Colonic mucosa (tissue), 4 donors: Measurements from ENCODE around the gene RYR3. TPM values are rescaled to one million over a fixed set of nuclear protein-coding genes. Genes with fewer than 3 reads are reported as not detected.

Experiments
- DNase-seq: peaks from one replicate; pipeline ENCODE4 v3.0.0-alpha.2; 2020
- H3K27ac ChIP-seq: fragments of 200-600 bp; one replicate; pipeline ENCODE4 v1.8.0; 2021
- H3K27me3 ChIP-seq: fragments of 200-600 bp; one replicate; pipeline ENCODE4 v1.8.0; 2021
- H3K36me3 ChIP-seq: fragments of 200-600 bp; one replicate; pipeline ENCODE4 v1.8.0; 2021
- H3K4me1 ChIP-seq: fragments of 200-600 bp; one replicate; pipeline ENCODE4 v1.8.0; 2021; ENCODE audit warnings: mild to moderate bottlenecking
- H3K4me3 ChIP-seq: fragments of 200-600 bp; one replicate; pipeline ENCODE4 v1.8.0; 2021
- H3K9ac ChIP-seq, 2 donors: one replicate each; pipeline ENCODE4 v1.7.0; 2013; ENCODE audit warnings: control low read depth in 2 of 2, low read depth in 2 of 2, low read length in 2 of 2
- H3K9me3 ChIP-seq: fragments of 200-600 bp; one replicate; pipeline ENCODE4 v1.8.0; 2021
- CTCF ChIP-seq: fragments of 200-600 bp; IDR thresholded peaks from one replicate; pipeline ENCODE4 v1.8.0; 2022; ENCODE audit warnings: antibody characterized with exemption, mild to moderate bottlenecking
- intact Hi-C: fragments of 100-400 bp; cut with DNase I; formaldehyde crosslinking; loops from one replicate; pipeline ENCODE4 v1.14.1; 2022
- total RNA-seq, 2 donors: library from RNA; stranded (reverse); fragmentation: NEBNext Ultra II Directional in 1 of 2; extraction: Animal tissue kit (Norgen Biotek cat#: 25700) in 1 of 2; gene quantifications; one replicate each; pipeline ENCODE4 v1.2.1, GENCODE V29; 2021
- donor health status: healthy.
- donor health status: DM: no; HTN: no; CAD: no.
- donor health status: DM: no; HTN: no; CAD: no.

RYR3 gene
- total RNA-seq, 2 donors from 2014 or later = 0.17 to 1.1 TPM

- TF ChIP-seq CTCF = no peak
- H3K4me3 ChIP-seq = no peak overlapping the region
- no peaks in the 10 kb centered on the region for H3K36me3 ChIP-seq
- no peak for DNase-seq
- no peak overlapping the region for H3K27ac ChIP-seq
- H3K9ac ChIP-seq = no peak overlapping the region
- no peaks in the 10 kb centered on the region for H3K4me1 ChIP-seq
- H3K9me3 ChIP-seq = no peaks in the 10 kb centered on the region
- no peaks in the 10 kb centered on the region for H3K27me3 ChIP-seq
- intact Hi-C loops = no loop called here
Measured at GRCh38 chr15:33773969-33774368, 463.2 kb downstream of the RYR3 start.

- no peak overlapping the region for H3K27ac ChIP-seq
- no peaks in the 10 kb centered on the region for H3K4me1 ChIP-seq
- no peak for TF ChIP-seq CTCF
- H3K4me3 ChIP-seq = no peak overlapping the region
- no peaks in the 10 kb centered on the region for H3K9me3 ChIP-seq
- H3K9ac ChIP-seq = no peak overlapping the region
- no peak for DNase-seq
- H3K27me3 ChIP-seq = no peaks in the 10 kb centered on the region
- intact Hi-C loops = no loop called here
- no peaks in the 10 kb centered on the region for H3K36me3 ChIP-seq
Measured at GRCh38 chr15:33778852-33779251, 468.1 kb downstream of the RYR3 start.

- intact Hi-C loops = no loop called here
- Histone ChIP-seq H3K4me3 (no peak overlapping the region), H3K9ac (no peak overlapping the region), H3K9me3 (no peaks in the 10 kb centered on the region), H3K36me3 (no peaks in the 10 kb centered on the region), H3K27ac (no peak overlapping the region), H3K27me3 (no peaks in the 10 kb centered on the region), H3K4me1 (no peaks in the 10 kb centered on the region)
- no peak for DNase-seq
- TF ChIP-seq CTCF = no peak
Measured at GRCh38 chr15:33780011-33780768, 469.4 kb downstream of the RYR3 start.

- Histone ChIP-seq H3K27me3 (no peaks in the 10 kb centered on the region), H3K36me3 (no peaks in the 10 kb centered on the region), H3K4me3 (no peak overlapping the region), H3K4me1 (no peaks in the 10 kb centered on the region), H3K9ac (no peak overlapping the region), H3K27ac (no peak overlapping the region), H3K9me3 (no peaks in the 10 kb centered on the region)
- intact Hi-C loops = no loop called here
- DNase-seq = no peak
- TF ChIP-seq CTCF = no peak
Measured at GRCh38 chr15:33782966-33783365, 472.2 kb downstream of the RYR3 start.

- intact Hi-C loops = no loop called here
- Histone ChIP-seq H3K27ac (no peak overlapping the region), H3K4me1 (no peaks in the 10 kb centered on the region)
Measured at GRCh38 chr15:33785366-33785765, 474.6 kb downstream of the RYR3 start.

More at GRCh38 chr15:33785366-33785765, 474.6 kb downstream of the RYR3 start:
- TF ChIP-seq CTCF = no peak
- no peaks in the 10 kb centered on the region for H3K27me3 ChIP-seq
- DNase-seq = no peak
- no peak overlapping the region for H3K4me3 ChIP-seq
- H3K9ac ChIP-seq = no peak overlapping the region
- H3K9me3 ChIP-seq = no peaks in the 10 kb centered on the region
- H3K36me3 ChIP-seq = no peaks in the 10 kb centered on the region
